HG02840 (cell line): ENCODE measurements around the gene GANAB.

Experiments used
- ATAC-seq: cut with Tn5 transposase; IDR thresholded peaks from one replicate; pipeline ENCODE4 v1.9.1; 2021; ENCODE audit warnings: mild to moderate bottlenecking, moderate library complexity, moderate number of reproducible peaks; ENCODE audit not compliant: unreplicated experiment, low FRiP score

Gene GANAB

GRCh38 chr11:62577046-62577714 lies 69.2 kb downstream of the GANAB start:
- ATAC-seq: no peak

GRCh38 chr11:62575837-62576236 lies 70.6 kb downstream of the GANAB start:
- no peak for ATAC-seq

GRCh38 chr11:62575156-62575555 lies 71.3 kb downstream of the GANAB start:
- ATAC-seq: no peak
